Fibroblast of pulmonary artery (primary cell): ENCODE measurements around the gene FAM50A.

ENCODE experiments used
- DNase-seq: peaks from one replicate; pipeline ENCODE4 v3.0.0-alpha.2; 2010; ENCODE audit warnings: low read depth
- H3K4me3 ChIP-seq: replicated peaks from 2 replicates; pipeline ENCODE4 v1.5.1; 2011; ENCODE audit warnings: low read depth, mild to moderate bottlenecking, control low read depth, low read length, moderate library complexity
- CTCF ChIP-seq: IDR thresholded peaks from 2 replicates; pipeline ENCODE4 v1.5.1; 2011; ENCODE audit warnings: mild to moderate bottlenecking, control low read depth, low read length, inconsistent platforms; ENCODE audit errors: missing control alignments

The FAM50A gene

DNA sequence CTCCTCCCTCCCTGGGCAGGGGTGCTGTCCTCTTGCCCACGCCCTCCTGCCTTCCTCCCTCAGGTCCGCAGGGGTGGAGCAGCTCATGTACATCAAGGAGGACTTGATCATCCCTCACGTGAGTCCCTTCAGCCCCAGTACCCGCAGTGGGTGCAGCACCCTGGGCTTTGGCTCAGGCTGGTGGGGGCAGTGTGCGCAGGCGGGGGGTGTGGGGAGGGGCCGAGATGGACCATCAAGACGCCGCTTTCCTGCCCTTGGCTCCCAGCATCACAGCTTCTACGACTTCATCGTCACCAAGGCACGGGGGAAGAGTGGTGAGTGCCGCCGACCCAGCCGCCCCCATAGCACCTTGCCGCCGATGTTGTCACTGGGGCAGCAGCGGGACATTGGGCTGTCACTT, 5.7 kb downstream of the FAM50A start:
- no peak for DNase-seq
- TF ChIP-seq CTCF: no peak
- no peak overlapping the region for H3K4me3 ChIP-seq

GRCh38 chrX:154450312-154450711, 6.4 kb downstream of the FAM50A start:
- TF ChIP-seq CTCF: no peak
- no peak for DNase-seq
- H3K4me3 ChIP-seq: no peak overlapping the region

DNA sequence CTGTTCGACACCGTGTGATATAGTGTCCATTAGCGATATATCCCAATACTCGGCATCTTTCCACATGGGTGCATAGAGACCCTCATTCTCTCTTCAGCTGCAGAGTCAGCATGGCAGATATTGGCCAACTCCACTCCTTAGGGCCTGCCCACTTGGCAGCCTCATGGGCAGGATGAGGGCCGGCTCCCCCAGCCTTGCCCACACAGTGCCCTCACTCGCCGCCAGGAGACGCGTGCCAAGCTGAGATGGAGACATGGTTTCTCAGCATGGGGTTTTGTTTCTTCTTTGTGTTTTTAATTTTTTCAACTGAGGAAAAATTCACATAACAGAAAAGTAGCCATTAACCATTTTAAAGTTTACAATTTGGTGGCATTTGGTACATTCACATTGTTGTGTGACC, 8.9 kb downstream of the FAM50A start:
- no peak overlapping the region for H3K4me3 ChIP-seq
- no peak for TF ChIP-seq CTCF
- no peak for DNase-seq

DNA sequence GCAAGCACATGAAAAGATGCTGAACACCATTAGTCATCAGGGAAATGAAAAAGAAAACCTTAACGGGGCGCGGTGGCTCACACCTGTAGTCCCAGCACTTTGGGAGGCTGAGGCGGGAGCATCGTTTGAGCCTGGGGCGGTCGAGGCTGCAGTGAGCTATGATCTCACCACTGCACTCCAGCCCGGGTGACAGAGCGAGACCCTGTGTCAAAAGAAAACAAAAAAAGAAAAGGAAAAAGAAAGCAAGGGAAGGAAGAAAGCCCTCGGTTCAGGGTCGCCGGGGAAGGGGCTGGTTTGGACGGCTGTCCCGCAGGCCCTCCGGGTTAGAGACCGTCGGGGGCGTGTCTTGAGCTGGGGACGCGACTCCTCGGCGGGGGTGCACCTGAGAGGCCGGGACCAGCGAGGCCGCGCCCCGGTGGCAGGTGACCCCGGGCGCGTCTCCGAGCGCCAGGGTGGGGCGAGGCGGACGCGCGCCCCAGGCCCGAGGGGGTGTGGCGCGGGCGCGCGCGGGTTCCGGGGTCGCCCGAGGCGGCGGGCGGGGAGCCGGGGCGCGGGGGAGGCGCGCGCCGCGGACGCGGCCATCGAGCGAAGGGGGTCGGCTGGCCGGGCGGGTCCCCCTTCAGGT, 13.7 kb downstream of the FAM50A start:
- H3K4me3 ChIP-seq: peak overlapping the region; percentile 47
- no peak for DNase-seq
- TF ChIP-seq CTCF: no peak

GRCh38 chrX:154458116-154458953, 14.4 kb downstream of the FAM50A start, which contains the start of gene PLXNA3:
PLXNA3 (plus strand) TSS chrX:154458281; CDS start chrX:154460184, 1,903 bp downstream.
- no peak for DNase-seq
- no peak for TF ChIP-seq CTCF
- H3K4me3 ChIP-seq: peak within 1 kb of the TSS; percentile 69

DNA sequence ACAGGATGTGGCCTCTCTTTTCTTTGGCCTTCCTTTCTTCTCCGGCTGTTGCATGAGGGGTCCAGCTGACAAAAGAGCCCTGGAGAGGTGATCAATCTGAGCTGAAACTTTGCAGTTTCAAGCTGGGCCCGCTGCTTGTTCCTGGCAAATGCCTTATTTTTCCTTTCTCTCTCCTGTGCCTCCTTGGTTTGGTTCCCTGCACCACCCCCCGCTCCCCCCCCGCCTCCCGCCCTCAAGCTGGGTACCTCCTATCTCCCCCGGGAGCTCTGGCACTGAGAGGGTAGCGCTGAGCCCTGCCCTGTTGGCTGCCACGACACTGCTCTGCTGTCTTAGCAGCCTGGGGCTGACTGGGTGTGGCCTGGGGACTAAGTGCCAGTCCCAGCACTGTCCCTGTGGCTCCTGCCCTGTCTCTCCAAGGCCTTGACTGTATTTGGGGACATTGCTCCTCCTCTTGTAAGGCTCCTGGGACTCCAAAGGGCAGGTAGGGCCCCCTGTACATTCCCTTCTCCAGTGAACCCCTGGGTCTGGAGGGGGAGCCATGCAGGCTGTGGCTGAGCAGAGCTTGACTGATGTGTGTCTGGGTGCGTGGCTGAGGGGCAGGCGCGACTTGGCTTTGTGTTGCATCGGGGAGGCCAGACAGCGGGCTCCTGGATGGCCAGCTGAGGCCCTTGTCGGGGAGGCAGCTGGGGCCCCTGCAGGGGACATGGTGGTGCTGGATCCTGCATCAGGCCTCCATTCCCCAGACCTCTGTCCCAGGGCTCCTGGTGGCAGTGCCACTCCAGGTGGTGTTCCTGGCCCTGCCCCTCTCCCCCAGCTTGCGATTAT, 15.2 kb downstream of the FAM50A start:
- DNase-seq: no peak
- no peak for TF ChIP-seq CTCF
- peak overlapping the region; percentile 69 for H3K4me3 ChIP-seq
